NCI-H510A (cell line): ENCODE measurements around the gene GID8.
"Not testable (repeated sequence)": the region's sequence is repeated elsewhere in the genome, so short reads cannot be mapped to it uniquely, and the experiment has no call there.

Experiments
- DNase-seq: peaks from one replicate; lab custom pipeline; 2025; lab: John Stamatoyannopoulos, UW

GID8 gene

GRCh38 chr20:62922451-62922921, 15.5 kb upstream of the GID8 start:
- no peak for DNase-seq

GRCh38 chr20:62923059-62923668, 14.8 kb upstream of the GID8 start:
- not testable (repeated sequence) for DNase-seq

- DNase-seq, result no peak
Observed at GRCh38 chr20:62923669-62924441, 14.1 kb upstream of the GID8 start.

- no peak for DNase-seq
Observed at GRCh38 chr20:62924442-62925075, 13.4 kb upstream of the GID8 start.

GRCh38 chr20:62925076-62925419, 12.9 kb upstream of the GID8 start:
- no peak for DNase-seq

GRCh38 chr20:62925420-62926228, 12.3 kb upstream of the GID8 start:
- no peak for DNase-seq

- peak; percentile 83 for DNase-seq
Observed at GRCh38 chr20:62926229-62927127, 11.5 kb upstream of the GID8 start, which contains the start of gene DIDO1. TSS of gene DIDO1 (minus strand) at chr20:62926505.

GRCh38 chr20:62927128-62927705, 10.7 kb upstream of the GID8 start:
- DNase-seq, result no peak

GRCh38 chr20:62928246-62928939, 9.6 kb upstream of the GID8 start:
- no peak for DNase-seq

- no peak for DNase-seq
Observed at GRCh38 chr20:62929051-62929538, 8.9 kb upstream of the GID8 start.

- DNase-seq, result no peak
Observed at GRCh38 chr20:62931464-62931863, 6.5 kb upstream of the GID8 start.

- no peak for DNase-seq
Observed at GRCh38 chr20:62933966-62934365, 4.0 kb upstream of the GID8 start.

- DNase-seq, result no peak
Observed at GRCh38 chr20:62935204-62935967, 2.6 kb upstream of the GID8 start.

- DNase-seq, result no peak
Observed at GRCh38 chr20:62935968-62936585, 1.9 kb upstream of the GID8 start.

- DNase-seq, result peak; percentile 86
Observed at GRCh38 chr20:62937268-62938104, 461 bp upstream of the GID8 start.

- DNase-seq, result no peak
Observed at GRCh38 chr20:62940875-62941274, 2.9 kb downstream of the GID8 start.

GRCh38 chr20:62941792-62942191, 3.8 kb downstream of the GID8 start:
- DNase-seq, result no peak

- DNase-seq, result no peak
Observed at GRCh38 chr20:62942456-62942855, 4.5 kb downstream of the GID8 start.
